ENCODE data around the gene PPIB.

Gene PPIB

DNA sequence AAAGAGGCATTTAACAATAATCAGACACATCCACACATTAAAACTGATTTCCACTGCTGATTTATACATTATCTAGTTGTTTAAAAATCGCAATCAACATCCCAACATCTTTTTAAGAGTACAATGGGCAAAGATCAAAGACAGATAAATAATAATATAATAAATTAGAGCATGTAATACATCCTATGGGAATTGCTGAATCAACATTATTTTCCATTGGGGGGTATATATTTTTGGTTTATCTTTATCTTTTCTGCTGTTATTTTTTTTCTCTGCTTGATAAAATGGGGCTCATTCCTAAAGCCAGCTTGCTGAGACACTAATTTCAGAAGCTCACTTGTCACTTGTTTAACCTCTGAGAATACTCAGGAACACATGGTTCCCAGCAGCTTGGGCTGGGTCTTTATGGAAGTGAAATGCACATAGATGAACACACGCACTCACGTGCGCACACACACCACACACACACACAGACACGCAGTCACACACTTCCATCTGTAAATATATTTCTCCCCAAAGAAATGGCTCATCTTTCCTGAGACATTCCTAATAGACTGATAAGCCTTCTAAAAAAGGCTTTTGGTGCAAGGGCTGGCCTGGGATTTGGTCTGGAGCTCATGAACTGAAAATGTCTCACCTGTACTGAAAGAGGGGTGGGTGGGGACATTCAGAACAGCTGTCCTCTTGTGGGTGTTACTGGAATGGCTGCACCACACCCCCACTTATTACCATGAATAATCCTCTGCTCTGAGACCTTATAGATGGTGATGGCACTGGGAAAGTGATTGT, 3.5 kb upstream of the PPIB start:
- H3K36me3 Mint-ChIP-seq (ENCODE audit: low read depth), result peaks cover 37% of the 10 kb centered on the region
- H3K27me3 Mint-ChIP-seq, result no peaks in the 10 kb centered on the region
- no peaks in the 10 kb centered on the region for H3K9me3 Mint-ChIP-seq
- intact Hi-C loops (cut with micrococcal nuclease), result no loop called here
- H3K27ac Mint-ChIP-seq, result no peak overlapping the region
- H3K4me1 Mint-ChIP-seq (ENCODE audit: low read depth), result peaks cover 31% of the 10 kb centered on the region
- no peak overlapping the region for H3K4me3 Mint-ChIP-seq

DNA sequence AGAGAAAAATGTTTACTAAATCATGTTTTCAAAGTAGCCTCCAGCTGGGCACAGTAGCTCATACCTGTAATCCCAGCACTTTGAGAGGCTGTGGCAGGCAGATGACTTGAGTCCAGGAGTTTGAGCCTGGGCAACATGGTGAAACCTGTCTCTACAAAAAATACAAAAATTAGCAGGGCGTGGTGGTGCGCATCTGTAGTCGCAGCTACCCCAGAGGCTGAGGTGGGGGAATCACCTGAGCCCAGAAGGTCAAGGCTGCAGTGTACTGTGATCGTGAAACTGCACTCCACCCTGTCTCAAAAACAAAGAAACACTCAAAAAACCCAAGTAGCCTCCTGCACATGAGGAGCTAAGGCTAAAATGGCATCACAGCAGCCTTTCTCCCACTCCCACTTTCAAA, 1.6 kb upstream of the PPIB start:
- Mint-ChIP-seq H3K36me3 (ENCODE audit: low read depth) (peaks cover 39% of the 10 kb centered on the region), H3K27me3 (no peaks in the 10 kb centered on the region), H3K4me1 (ENCODE audit: low read depth) (peaks cover 39% of the 10 kb centered on the region), H3K4me3 (no peak overlapping the region), H3K9me3 (no peaks in the 10 kb centered on the region), H3K27ac (peak overlapping the region; percentile 97)
- intact Hi-C loops (cut with micrococcal nuclease), result loop anchor here (5.0 kb wide), 1 partner anchor 223 kb away; the partner anchor contains the start of gene TRIP4

DNA sequence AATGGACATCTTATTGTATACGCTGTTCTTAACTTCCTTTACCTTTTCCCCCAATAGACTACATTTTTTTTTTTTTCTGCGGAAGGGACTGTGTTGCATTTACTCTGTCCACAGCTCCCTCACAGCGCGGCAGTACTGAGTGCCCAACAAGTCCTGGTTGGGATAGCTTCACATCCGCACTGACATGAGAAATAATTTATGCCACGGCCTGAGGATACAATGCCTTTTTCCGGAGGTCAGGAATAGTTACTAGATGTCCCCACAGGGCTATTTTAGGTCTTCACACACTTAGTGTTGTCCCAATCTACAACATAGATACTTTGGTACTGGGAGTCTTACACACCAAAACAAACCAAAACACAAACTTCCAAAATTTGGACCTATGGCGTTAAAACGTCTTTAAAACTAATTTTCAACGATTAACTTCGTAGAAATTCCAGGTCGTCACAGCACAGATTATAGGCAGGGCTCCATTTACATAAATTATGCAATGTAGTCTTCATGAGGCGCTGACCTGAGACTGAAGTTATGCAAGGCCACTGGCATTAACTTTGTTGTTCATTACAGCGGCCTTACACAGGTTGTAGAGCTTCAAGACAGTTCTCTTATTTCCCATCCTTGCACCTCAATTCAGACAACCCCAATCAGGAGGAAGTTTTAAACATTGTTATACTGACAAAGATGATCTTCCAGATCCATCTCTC, 989 bp upstream of the PPIB start:
- Mint-ChIP-seq H3K9me3 (no peaks in the 10 kb centered on the region), H3K4me3 (peak overlapping the region; percentile 84), H3K36me3 (ENCODE audit: low read depth) (peaks cover 45% of the 10 kb centered on the region), H3K27me3 (no peaks in the 10 kb centered on the region), H3K4me1 (ENCODE audit: low read depth) (peaks cover 45% of the 10 kb centered on the region), H3K27ac (peak overlapping the region; percentile 97)
- intact Hi-C loops (cut with micrococcal nuclease), result loop anchor here (5.0 kb wide), 1 partner anchor 223 kb away; the partner anchor contains the start of gene TRIP4

DNA sequence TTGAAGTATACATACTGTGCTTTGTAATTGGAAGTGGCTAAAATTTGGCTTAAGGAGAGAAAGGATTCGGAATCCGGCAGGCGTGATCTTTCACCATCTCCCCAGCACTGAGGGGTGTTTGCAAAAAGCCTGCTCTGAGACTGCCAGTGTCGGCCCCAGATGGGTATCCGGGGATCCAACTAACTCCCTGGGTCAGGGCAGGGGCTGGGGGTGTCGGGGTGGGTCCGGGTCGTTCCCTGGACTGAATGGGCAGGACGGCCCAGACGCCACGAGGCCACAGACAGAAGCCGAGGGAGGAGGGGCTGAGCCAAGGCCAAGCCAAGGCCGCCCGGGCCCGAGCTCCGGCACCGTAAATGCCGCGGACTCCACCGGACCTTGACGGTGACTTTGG, 349 bp downstream of the PPIB start:
- H3K4me1 Mint-ChIP-seq (ENCODE audit: low read depth), result peaks cover 56% of the 10 kb centered on the region
- H3K27me3 Mint-ChIP-seq, result no peaks in the 10 kb centered on the region
- H3K4me3 Mint-ChIP-seq, result peak overlapping the region; percentile 94
- intact Hi-C loops (cut with micrococcal nuclease), result loop anchor here (5.0 kb wide), 1 partner anchor 225 kb away; the partner anchor contains the start of gene TRIP4
- H3K9me3 Mint-ChIP-seq, result no peaks in the 10 kb centered on the region
- peak overlapping the region; percentile 97 for H3K27ac Mint-ChIP-seq
- H3K36me3 Mint-ChIP-seq (ENCODE audit: low read depth), result peaks cover 55% of the 10 kb centered on the region

DNA sequence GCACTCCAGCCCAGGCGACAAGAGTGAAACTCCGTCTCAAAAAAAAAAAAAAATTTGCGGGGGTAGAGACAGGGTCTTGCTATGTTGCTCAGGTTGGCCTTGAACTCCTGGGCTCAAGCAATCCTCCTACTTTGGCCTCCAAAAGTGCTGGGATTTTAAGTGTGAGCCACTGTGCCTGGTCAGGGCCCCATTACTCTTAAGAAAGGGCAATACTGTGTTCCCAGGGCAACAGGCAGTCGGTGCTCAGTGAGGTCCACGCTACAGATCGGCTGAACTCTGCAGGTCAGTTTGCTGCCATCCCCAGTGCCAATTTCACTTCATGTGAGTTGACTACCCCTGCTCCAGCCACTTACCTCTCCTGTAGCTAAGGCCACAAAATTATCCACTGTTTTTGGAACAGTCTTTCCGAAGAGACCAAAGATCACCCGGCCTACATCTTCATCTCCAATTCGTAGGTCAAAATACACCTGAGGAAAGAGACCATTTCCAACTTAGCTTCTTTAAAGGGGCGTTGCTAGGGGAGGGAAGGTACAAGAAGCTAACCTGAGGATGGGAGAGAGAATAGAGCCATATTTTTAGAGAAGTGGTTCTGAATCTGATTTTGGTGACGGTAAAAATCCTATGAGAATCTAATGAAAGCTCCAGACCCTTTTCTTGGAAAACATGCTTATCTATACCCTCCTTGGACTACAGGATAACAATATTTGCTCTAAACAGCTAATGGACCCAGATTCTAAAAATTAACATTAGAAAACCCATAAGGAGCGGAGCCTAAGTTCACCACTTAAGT, 939 bp downstream of the PPIB start:
- Mint-ChIP-seq H3K9me3 (no peaks in the 10 kb centered on the region), H3K27ac (peak overlapping the region; percentile 97), H3K4me3 (peak overlapping the region; percentile 94), H3K36me3 (ENCODE audit: low read depth) (peaks cover 59% of the 10 kb centered on the region), H3K4me1 (ENCODE audit: low read depth) (peaks cover 56% of the 10 kb centered on the region), H3K27me3 (no peaks in the 10 kb centered on the region)
- intact Hi-C loops (cut with micrococcal nuclease), result loop anchor here (5.0 kb wide), 1 partner anchor 225 kb away; the partner anchor contains the start of gene TRIP4

DNA sequence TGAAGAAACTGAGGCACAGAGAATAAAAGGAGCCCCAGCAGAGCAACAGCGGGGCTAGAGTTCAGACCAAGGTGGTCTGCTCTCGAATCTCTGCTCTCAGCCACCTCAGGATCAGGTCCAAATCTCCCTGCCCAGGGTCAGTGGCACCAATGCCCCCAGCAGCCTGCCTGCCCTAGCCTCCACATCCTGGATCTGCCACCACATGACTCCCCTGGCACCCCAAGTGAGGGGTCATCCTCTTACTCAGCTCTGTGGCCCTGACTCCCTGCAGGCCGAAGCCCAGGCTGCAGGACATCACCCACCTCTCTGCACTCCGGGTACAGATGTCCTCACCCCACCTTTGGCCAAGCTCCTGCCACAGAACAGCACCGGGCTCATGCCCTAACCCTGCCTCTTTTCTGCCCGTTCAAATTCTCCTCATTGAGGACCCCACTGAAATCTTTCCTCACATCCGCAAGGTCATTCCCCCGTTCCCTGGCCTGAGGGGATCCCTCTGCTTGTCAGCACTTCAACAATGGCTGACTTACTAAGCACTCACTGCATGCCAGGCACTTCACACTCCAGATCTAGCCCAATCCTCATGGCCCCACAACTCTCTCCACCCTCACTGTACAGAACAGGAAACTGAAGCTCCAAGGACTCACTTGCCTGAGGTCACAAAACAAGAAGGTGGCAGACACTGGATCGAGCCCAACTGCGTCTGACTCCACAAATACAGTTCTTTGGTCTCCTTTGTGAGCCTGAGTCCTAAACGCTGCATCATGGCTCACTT, 4.3 kb downstream of the PPIB start:
- Mint-ChIP-seq H3K27ac (no peak overlapping the region), H3K9me3 (no peaks in the 10 kb centered on the region), H3K36me3 (ENCODE audit: low read depth) (peaks cover 80% of the 10 kb centered on the region), H3K4me1 (ENCODE audit: low read depth) (peaks cover 46% of the 10 kb centered on the region), H3K27me3 (peaks cover 2% of the 10 kb centered on the region), H3K4me3 (no peak overlapping the region)
- intact Hi-C loops (cut with micrococcal nuclease), result no loop called here

DNA sequence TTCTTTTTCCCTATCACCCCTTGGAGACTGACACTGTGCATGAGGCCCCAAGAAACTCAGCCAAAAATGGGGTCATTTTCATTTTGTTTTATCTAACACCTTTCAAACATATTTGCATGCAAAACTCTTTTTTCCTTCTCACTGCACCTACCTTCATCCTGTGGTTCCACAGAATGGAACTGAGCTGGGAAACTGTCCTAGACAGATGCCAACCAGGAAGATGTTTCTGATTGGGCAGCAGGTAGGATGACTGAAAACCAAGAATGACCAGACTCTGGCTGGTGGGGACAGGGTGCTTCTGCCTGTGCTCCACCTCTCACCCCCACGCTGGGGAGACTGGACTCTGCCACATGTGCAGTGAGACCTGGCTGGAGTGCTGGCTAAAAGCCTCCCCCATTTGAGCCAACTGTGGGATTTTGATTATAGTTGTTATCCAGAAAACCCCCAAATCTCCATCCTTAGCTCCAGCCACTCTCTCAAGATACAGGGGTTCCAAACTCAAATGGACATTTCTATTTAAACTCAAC, 5.2 kb downstream of the PPIB start:
- Mint-ChIP-seq H3K27me3 (peaks cover 11% of the 10 kb centered on the region), H3K4me3 (no peak overlapping the region), H3K4me1 (ENCODE audit: low read depth) (peaks cover 53% of the 10 kb centered on the region), H3K27ac (no peak overlapping the region), H3K9me3 (no peaks in the 10 kb centered on the region), H3K36me3 (ENCODE audit: low read depth) (peaks cover 77% of the 10 kb centered on the region)
- intact Hi-C loops (cut with micrococcal nuclease), result no loop called here

DNA sequence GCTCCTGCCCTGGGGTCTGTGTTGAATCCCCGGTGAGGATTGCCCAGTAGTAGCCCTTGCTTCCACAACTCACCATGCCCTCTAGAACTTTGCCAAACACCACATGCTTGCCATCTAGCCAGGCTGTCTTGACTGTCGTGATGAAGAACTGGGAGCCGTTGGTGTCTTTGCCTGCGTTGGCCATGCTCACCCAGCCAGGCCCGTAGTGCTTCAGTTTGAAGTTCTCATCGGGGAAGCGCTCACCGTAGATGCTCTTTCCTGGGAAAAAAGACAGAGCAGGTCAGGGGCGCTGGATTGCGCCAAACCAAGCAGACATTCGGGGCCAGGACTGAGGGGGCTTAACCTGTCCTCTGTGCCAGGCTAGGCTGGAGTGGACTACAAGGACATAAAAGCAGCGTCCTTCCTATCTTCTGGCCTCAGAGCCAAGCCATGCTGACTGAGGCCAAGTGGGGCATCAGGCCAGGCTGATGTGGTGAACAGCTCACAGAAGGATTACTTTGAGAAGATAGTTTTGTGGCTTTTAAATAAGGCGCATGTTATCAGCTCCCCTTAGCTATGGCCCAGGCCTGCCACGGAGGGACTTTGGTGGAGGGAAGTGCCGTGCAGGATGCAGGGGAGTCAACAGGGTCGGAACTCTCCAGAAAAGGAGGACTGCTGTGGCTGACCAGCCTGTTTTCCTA, 6.0 kb downstream of the PPIB start:
- H3K4me1 Mint-ChIP-seq (ENCODE audit: low read depth), result peaks cover 52% of the 10 kb centered on the region
- H3K4me3 Mint-ChIP-seq, result no peak overlapping the region
- peaks cover 69% of the 10 kb centered on the region for H3K36me3 Mint-ChIP-seq (ENCODE audit: low read depth)
- intact Hi-C loops (cut with micrococcal nuclease), result no loop called here
- H3K27me3 Mint-ChIP-seq, result peaks cover 20% of the 10 kb centered on the region
- H3K27ac Mint-ChIP-seq, result no peak overlapping the region
- no peaks in the 10 kb centered on the region for H3K9me3 Mint-ChIP-seq

DNA sequence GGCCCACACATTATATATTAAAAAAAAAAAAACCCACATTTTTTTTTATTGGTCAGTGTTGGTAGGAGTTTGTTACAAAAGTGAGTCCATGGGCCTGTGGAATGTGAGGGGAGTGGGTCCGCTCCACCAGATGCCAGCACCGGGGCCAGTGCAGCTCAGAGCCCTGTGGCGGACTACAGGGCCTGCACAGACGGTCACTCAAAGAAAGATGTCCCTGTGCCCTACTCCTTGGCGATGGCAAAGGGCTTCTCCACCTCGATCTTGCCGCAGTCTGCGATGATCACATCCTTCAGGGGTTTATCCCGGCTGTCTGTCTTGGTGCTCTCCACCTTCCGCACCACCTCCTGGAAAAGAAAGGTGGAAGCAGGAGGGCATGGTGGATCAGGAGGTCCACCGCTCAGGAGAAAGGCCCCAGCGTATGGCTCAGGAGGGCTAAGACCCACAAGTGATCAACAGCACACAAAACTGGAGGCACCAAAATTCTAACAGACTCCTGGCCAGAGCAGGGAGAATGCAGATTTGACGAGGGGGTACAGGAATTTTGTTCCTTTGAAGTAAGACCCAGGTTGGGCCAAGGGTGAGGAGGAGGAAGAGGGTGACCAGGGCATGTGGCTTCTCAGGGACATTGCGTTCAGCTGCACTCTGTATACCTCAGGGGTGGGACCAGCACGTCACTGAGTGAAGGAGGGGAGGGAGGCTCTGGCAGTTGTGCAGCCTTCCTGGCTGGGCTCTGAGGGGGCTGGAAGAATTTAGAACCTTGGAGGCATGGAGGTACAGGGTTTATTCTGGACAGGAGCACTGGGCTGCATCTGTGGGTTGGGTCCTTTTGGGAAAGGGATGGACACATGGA, 6.8 kb downstream of the PPIB start:
- H3K4me3 Mint-ChIP-seq, result no peak overlapping the region
- H3K27me3 Mint-ChIP-seq, result peaks cover 26% of the 10 kb centered on the region
- peaks cover 52% of the 10 kb centered on the region for H3K4me1 Mint-ChIP-seq (ENCODE audit: low read depth)
- intact Hi-C loops (cut with micrococcal nuclease), result no loop called here
- no peak overlapping the region for H3K27ac Mint-ChIP-seq
- peaks cover 62% of the 10 kb centered on the region for H3K36me3 Mint-ChIP-seq (ENCODE audit: low read depth)
- no peaks in the 10 kb centered on the region for H3K9me3 Mint-ChIP-seq

DNA sequence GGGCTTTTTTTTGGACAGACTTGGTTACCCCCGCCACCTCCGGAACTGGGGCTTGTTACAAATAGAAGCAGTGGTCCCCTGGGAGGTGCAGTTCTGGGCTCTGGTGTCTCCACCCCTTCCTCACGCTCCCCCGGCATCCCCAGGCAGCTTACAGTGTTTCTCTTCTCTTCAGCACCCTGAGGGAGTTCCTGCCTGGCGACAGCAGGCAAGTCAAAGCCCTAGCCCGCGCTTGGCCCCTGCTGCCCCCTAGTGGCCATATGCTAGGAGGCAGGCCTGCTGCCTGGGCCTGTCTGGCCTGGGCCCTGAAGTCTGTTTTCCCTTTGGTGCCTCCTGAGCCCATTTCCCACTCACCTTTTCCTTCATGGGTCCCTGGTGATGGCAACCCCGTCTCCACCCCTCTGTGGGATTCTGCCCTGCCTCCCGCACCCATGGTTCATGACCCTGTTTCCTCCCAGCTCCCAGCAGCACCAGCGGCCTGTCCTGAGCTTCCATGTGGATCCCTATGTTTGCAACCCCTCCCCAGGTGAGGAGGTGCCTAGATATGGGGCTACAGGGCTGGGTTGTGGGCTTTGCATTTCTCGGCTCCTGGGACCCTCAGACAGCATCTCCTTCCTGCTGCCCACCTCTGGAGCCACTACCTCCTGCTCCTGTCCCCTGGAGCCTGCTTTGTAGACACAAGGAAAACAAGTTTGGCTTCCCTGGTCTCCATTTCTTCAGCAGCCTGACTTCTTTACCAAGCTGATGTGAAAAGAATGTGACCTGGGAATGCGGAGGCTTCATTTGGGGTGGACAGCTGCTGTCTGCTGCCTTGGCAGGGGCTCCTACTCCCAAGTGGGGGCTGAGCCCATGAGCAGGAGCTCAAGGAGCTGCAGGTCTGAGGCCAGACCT, 9.1 kb downstream of the PPIB start:
- Mint-ChIP-seq H3K9me3 (no peaks in the 10 kb centered on the region), H3K4me1 (ENCODE audit: low read depth) (peaks cover 58% of the 10 kb centered on the region), H3K27me3 (peaks cover 30% of the 10 kb centered on the region), H3K27ac (peak overlapping the region; percentile 61), H3K4me3 (no peak overlapping the region), H3K36me3 (ENCODE audit: low read depth) (peaks cover 39% of the 10 kb centered on the region)
- intact Hi-C loops (cut with micrococcal nuclease), result loop anchor here (5.0 kb wide), 1 partner anchor 56 kb away; the partner anchor contains the start of gene SNX1

Measured in dendritic cell treated with granulocyte-macrophage colony-stimulating factor and Interleukin-4, amounts not matched to agents 40 ng/mL and 50 ng/mL, for 4 days (primary cell).